GM23338 (cell line): ENCODE measurements around the gene FOCAD. TPM values are rescaled to one million over a fixed set of nuclear protein-coding genes. Genes with fewer than 3 reads are reported as not detected.
A peak's percentile ranks its signal among the peaks of the same experiment; 100 is the strongest.

ENCODE experiments used
- ATAC-seq: fragments of 200-7000 bp; cut with Tn5 transposase; 3 replicates; pipeline ENCODE4 v1.9.1; 2020
- DNase-seq: peaks from one replicate; pipeline ENCODE4 v3.0.0-alpha.2; 2015; ENCODE audit warnings: low spot score
- H2AFZ ChIP-seq: fragments of 200-600 bp; sonication (generic); 2 replicates; pipeline ENCODE4 v1.8.0; 2016; ENCODE audit warnings: antibody characterized with exemption, mild to moderate bottlenecking, moderate library complexity
- H3F3A ChIP-seq: fragments of 200-600 bp; sonication (generic); replicated peaks from 2 replicates; pipeline ENCODE4 v1.8.0; 2017; ENCODE audit warnings: antibody characterized with exemption, mixed run types, low read depth
- H3K27ac ChIP-seq: fragments of 200-600 bp; sonication (generic); 2 replicates; pipeline ENCODE4 v1.6.1; 2016; ENCODE audit warnings: low read depth
- H3K27me3 ChIP-seq: fragments of 200-600 bp; sonication (generic); 2 replicates; pipeline ENCODE4 v1.8.0; 2016; ENCODE audit warnings: mild to moderate bottlenecking, mixed run types, moderate library complexity; ENCODE audit not compliant: insufficient read depth
- H3K36me3 ChIP-seq: fragments of 200-600 bp; sonication (generic); 2 replicates; pipeline ENCODE4 v1.8.0; 2016; ENCODE audit warnings: mild to moderate bottlenecking; ENCODE audit not compliant: insufficient read depth
- H3K4me1 ChIP-seq: fragments of 200-600 bp; sonication (generic); 2 replicates; pipeline ENCODE4 v1.8.0; 2016; ENCODE audit warnings: mild to moderate bottlenecking, moderate library complexity; ENCODE audit not compliant: insufficient read depth
- H3K4me2 ChIP-seq: fragments of 200-600 bp; sonication (generic); 2 replicates; pipeline ENCODE4 v1.7.1; 2017; ENCODE audit warnings: mixed run types
- H3K4me3 ChIP-seq: fragments of 200-600 bp; sonication (generic); 2 replicates; pipeline ENCODE4 v1.6.1; 2016; ENCODE audit warnings: mixed run types
- H3K79me2 ChIP-seq: fragments of 200-600 bp; sonication (generic); replicated peaks from 2 replicates; pipeline ENCODE4 v1.8.0; 2017; ENCODE audit warnings: mild to moderate bottlenecking; ENCODE audit not compliant: insufficient read depth
- H3K9me2 ChIP-seq: fragments of 200-600 bp; sonication (generic); 2 replicates; pipeline ENCODE4 v1.8.0; 2017; ENCODE audit not compliant: insufficient read depth
- H4K20me1 ChIP-seq: fragments of 200-600 bp; sonication (generic); replicated peaks from 2 replicates; pipeline ENCODE4 v1.8.0; 2017; ENCODE audit warnings: mild to moderate bottlenecking; ENCODE audit not compliant: insufficient read depth
- H3K27ac Mint-ChIP-seq: 2 replicates; pipeline ENCODE4 v1.8.0; 2020; ENCODE audit warnings: inconsistent platforms, mild to moderate bottlenecking, moderate library complexity, mixed read lengths
- H3K27me3 Mint-ChIP-seq: 3 replicates; pipeline ENCODE4 v1.8.0; 2022; ENCODE audit warnings: low read depth, mild to moderate bottlenecking, moderate library complexity, mixed read lengths, inconsistent platforms; ENCODE audit not compliant: insufficient read depth, poor library complexity
- H3K36me3 Mint-ChIP-seq: 3 replicates; pipeline ENCODE4 v1.8.0; 2021; ENCODE audit warnings: low read depth, mild to moderate bottlenecking, inconsistent platforms, moderate library complexity, mixed read lengths
- H3K4me1 Mint-ChIP-seq: 3 replicates; pipeline ENCODE4 v1.8.0; 2020; ENCODE audit warnings: mild to moderate bottlenecking, inconsistent platforms, mixed read lengths
- H3K4me3 Mint-ChIP-seq: 3 replicates; pipeline ENCODE4 v1.8.0; 2021; ENCODE audit warnings: moderate library complexity, mild to moderate bottlenecking, inconsistent platforms, mixed read lengths
- H3K9me3 Mint-ChIP-seq: 3 replicates; pipeline ENCODE4 v1.8.0; 2020; ENCODE audit warnings: moderate library complexity, mild to moderate bottlenecking, inconsistent platforms, mixed read lengths
- EZH2 ChIP-seq: fragments of 200-600 bp; sonication (generic); IDR thresholded peaks from one replicate; pipeline ENCODE4 v1.8.0; 2017; ENCODE audit warnings: antibody characterized with exemption, mild to moderate bottlenecking, low read depth; ENCODE audit not compliant: unreplicated experiment
- EZH2phosphoT487 ChIP-seq: fragments of 200-600 bp; sonication (generic); IDR thresholded peaks from one replicate; pipeline ENCODE4 v1.8.1; 2018; ENCODE audit warnings: antibody characterized with exemption; ENCODE audit not compliant: unreplicated experiment
- POLR2AphosphoS5 ChIP-seq: IDR thresholded peaks from 2 replicates; pipeline ENCODE4 v1.6.1; 2016; ENCODE audit warnings: antibody characterized with exemption, low read depth
- ZNF114 ChIP-seq: fragments of 250-450 bp; sonication (Bioruptor Pico); IDR thresholded peaks from 2 replicates; pipeline ENCODE4 v1.5.0; 2020; ENCODE audit warnings: mild to moderate bottlenecking, moderate library complexity
- ZNF331 ChIP-seq: fragments of 250-450 bp; sonication (Bioruptor Pico); IDR thresholded peaks from 2 replicates; pipeline ENCODE4 v1.5.0; 2020; ENCODE audit warnings: low read depth, mild to moderate bottlenecking, moderate library complexity
- polyA plus RNA-seq: library from polyadenylated mRNA; unstranded; fragments of >200 nt; fragmentation: Nextera tagmentation; extraction: Ambion mirVana; gene quantifications from 2 replicates; pipeline ENCODE4 v1.2.1, GENCODE V29; 2016
- total RNA-seq: library from RNA; depleted of rRNA; stranded (reverse); fragments of >200 nt; shearing (Covaris generic); gene quantifications from 2 replicates; pipeline ENCODE4 v1.2.3, GENCODE V29; 2014
- TF ChIP-seq, protein P1 (sequence below): IDR thresholded peaks from 2 replicates; pipeline ENCODE4 v1.6.1; 2016; ENCODE audit warnings: antibody characterized with exemption
- TF ChIP-seq, protein P2 (sequence below), 2 experiments: fragments of 200-600 bp in 1 of 2; sonication (generic) in 1 of 2; conservative IDR thresholded peaks; 2 replicates each; pipeline versions ENCODE4 v1.5.1 to v1.6.1; 2016 to 2017; ENCODE audit warnings: antibody characterized with exemption in 2 of 2, low read depth in 2 of 2, mild to moderate bottlenecking in 2 of 2, moderate library complexity in 1 of 2
- TF ChIP-seq, protein P3 (sequence below): fragments of 250-450 bp; sonication (Bioruptor Pico); IDR thresholded peaks from 2 replicates; pipeline ENCODE4 v1.5.0; 2020; ENCODE audit warnings: mild to moderate bottlenecking, moderate library complexity

The FOCAD gene
- total and polyA plus RNA-seq, 2 experiments from 2014 or later = 13.7 to 66.5 TPM

DNA sequence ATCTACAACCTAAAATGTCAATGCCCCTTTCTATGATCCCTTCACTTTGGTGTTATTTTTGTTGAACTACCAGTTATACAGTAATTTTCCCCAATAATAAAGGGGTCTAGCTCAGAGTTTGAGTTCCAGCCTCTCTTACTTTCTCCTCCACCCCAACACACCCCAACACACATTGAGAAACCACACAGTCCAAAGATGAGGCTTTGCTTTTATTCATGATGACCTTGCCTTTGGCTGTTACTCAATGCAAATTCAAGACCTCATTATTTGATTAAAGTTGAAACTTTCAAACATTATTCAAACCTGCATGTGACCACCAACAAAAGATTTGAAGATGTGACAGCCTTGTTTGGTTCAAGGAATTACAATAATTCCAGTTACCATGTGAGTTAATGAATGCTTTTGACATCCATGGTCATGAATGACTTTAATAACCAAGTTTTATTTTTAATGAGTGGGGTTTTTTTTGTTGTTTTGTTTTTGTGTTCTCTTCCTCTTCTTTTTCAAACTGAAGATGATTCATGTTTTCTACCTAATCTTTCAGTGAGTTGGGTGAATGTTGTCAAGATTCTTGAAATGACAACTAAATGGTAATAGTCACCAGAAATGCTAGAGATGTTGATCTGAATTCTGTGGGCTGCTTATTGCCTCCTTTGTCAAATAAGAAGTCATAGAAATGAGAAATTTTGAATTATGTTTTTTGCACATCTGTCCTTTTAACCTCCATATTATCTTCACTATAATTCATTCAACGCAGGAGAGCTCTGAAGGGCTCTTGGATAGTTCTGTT lies 241.4 kb downstream of the FOCAD start:
- Mint-ChIP-seq H3K9me3 (no peaks in the 10 kb centered on the region), H3K27me3 (no peaks in the 10 kb centered on the region), H3K36me3 (peaks cover 3% of the 10 kb centered on the region; the same call in 1 of the 3 replicates), H3K4me3 (no peak overlapping the region), H3K27ac (no peak overlapping the region; the same call in 1 of the 2 replicates), H3K4me1 (peaks cover 5% of the 10 kb centered on the region; the same call in 2 of the 3 replicates)
- H3K9me2 ChIP-seq = no peaks in the 10 kb centered on the region
- H3K27me3 ChIP-seq = no peaks in the 10 kb centered on the region
- H3K4me3 ChIP-seq = no peak overlapping the region
- H2AFZ ChIP-seq = no peak overlapping the region
- no peaks in the 10 kb centered on the region for H3F3A ChIP-seq
- TF ChIP-seq EZH2 = no peak
- no peak for TF ChIP-seq ZNF331 (CRISPR knock-in tag)
- ATAC-seq = no peak
- H3K36me3 ChIP-seq = no peaks in the 10 kb centered on the region; the same call in 1 of the 2 replicates
- no peak overlapping the region for H3K27ac ChIP-seq
- H3K79me2 ChIP-seq = no peaks in the 10 kb centered on the region
- H3K4me1 ChIP-seq = no peaks in the 10 kb centered on the region
- no peak overlapping the region for H3K4me2 ChIP-seq
- DNase-seq = no peak
- H4K20me1 ChIP-seq = no peaks in the 10 kb centered on the region

DNA sequence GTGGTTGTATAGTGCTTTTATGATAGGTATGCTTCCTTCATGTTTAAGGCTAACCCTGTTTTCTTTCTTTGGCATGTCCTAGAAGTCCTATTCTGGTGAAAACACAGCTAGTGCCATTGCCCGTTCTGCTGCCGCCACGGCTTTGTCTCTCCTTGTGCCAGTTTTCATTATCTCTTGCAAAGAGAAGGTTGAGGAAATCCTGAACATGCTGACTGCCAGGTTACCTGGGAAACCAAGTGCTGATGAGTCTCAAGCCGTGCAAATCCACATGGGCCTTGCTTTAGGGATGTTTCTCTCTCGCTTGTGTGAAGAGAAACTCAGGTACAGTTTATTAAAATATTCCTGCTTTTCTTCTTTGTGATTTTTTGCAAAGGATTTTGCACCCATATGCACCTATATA lies 245.2 kb downstream of the FOCAD start:
- Histone ChIP-seq H3K4me2 (no peak overlapping the region), H3K27ac (no peak overlapping the region), H4K20me1 (no peaks in the 10 kb centered on the region), H3K4me3 (no peak overlapping the region), H3K4me1 (no peaks in the 10 kb centered on the region), H3K9me2 (no peaks in the 10 kb centered on the region), H3K27me3 (no peaks in the 10 kb centered on the region), H3F3A (no peaks in the 10 kb centered on the region), H3K36me3 (no peaks in the 10 kb centered on the region; the same call in 1 of the 2 replicates), H3K79me2 (no peaks in the 10 kb centered on the region), H2AFZ (no peak overlapping the region)
- no peak for ATAC-seq
- Mint-ChIP-seq H3K27me3 (no peaks in the 10 kb centered on the region), H3K4me1 (peaks cover 5% of the 10 kb centered on the region; the same call in 2 of the 3 replicates), H3K4me3 (no peak overlapping the region), H3K36me3 (peaks cover 13% of the 10 kb centered on the region; the same call in 2 of the 3 replicates), H3K9me3 (no peaks in the 10 kb centered on the region), H3K27ac (no peak overlapping the region; the same call in 1 of the 2 replicates)
- TF ChIP-seq ZNF114 (no peak), EZH2phosphoT487 (no peak), EZH2 (no peak), ZNF331 (CRISPR knock-in tag) (no peak), POLR2AphosphoS5 (no peak)
- TF ChIP-seq, protein P1, sequence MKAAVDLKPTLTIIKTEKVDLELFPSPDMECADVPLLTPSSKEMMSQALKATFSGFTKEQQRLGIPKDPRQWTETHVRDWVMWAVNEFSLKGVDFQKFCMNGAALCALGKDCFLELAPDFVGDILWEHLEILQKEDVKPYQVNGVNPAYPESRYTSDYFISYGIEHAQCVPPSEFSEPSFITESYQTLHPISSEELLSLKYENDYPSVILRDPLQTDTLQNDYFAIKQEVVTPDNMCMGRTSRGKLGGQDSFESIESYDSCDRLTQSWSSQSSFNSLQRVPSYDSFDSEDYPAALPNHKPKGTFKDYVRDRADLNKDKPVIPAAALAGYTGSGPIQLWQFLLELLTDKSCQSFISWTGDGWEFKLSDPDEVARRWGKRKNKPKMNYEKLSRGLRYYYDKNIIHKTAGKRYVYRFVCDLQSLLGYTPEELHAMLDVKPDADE = no peak
- TF ChIP-seq, protein P2, sequence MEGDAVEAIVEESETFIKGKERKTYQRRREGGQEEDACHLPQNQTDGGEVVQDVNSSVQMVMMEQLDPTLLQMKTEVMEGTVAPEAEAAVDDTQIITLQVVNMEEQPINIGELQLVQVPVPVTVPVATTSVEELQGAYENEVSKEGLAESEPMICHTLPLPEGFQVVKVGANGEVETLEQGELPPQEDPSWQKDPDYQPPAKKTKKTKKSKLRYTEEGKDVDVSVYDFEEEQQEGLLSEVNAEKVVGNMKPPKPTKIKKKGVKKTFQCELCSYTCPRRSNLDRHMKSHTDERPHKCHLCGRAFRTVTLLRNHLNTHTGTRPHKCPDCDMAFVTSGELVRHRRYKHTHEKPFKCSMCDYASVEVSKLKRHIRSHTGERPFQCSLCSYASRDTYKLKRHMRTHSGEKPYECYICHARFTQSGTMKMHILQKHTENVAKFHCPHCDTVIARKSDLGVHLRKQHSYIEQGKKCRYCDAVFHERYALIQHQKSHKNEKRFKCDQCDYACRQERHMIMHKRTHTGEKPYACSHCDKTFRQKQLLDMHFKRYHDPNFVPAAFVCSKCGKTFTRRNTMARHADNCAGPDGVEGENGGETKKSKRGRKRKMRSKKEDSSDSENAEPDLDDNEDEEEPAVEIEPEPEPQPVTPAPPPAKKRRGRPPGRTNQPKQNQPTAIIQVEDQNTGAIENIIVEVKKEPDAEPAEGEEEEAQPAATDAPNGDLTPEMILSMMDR (conservative IDR thresholded peaks at IDR 0.05; ENCODE audit: low read depth in 2 of 2) = no peak
- TF ChIP-seq, protein P3, sequence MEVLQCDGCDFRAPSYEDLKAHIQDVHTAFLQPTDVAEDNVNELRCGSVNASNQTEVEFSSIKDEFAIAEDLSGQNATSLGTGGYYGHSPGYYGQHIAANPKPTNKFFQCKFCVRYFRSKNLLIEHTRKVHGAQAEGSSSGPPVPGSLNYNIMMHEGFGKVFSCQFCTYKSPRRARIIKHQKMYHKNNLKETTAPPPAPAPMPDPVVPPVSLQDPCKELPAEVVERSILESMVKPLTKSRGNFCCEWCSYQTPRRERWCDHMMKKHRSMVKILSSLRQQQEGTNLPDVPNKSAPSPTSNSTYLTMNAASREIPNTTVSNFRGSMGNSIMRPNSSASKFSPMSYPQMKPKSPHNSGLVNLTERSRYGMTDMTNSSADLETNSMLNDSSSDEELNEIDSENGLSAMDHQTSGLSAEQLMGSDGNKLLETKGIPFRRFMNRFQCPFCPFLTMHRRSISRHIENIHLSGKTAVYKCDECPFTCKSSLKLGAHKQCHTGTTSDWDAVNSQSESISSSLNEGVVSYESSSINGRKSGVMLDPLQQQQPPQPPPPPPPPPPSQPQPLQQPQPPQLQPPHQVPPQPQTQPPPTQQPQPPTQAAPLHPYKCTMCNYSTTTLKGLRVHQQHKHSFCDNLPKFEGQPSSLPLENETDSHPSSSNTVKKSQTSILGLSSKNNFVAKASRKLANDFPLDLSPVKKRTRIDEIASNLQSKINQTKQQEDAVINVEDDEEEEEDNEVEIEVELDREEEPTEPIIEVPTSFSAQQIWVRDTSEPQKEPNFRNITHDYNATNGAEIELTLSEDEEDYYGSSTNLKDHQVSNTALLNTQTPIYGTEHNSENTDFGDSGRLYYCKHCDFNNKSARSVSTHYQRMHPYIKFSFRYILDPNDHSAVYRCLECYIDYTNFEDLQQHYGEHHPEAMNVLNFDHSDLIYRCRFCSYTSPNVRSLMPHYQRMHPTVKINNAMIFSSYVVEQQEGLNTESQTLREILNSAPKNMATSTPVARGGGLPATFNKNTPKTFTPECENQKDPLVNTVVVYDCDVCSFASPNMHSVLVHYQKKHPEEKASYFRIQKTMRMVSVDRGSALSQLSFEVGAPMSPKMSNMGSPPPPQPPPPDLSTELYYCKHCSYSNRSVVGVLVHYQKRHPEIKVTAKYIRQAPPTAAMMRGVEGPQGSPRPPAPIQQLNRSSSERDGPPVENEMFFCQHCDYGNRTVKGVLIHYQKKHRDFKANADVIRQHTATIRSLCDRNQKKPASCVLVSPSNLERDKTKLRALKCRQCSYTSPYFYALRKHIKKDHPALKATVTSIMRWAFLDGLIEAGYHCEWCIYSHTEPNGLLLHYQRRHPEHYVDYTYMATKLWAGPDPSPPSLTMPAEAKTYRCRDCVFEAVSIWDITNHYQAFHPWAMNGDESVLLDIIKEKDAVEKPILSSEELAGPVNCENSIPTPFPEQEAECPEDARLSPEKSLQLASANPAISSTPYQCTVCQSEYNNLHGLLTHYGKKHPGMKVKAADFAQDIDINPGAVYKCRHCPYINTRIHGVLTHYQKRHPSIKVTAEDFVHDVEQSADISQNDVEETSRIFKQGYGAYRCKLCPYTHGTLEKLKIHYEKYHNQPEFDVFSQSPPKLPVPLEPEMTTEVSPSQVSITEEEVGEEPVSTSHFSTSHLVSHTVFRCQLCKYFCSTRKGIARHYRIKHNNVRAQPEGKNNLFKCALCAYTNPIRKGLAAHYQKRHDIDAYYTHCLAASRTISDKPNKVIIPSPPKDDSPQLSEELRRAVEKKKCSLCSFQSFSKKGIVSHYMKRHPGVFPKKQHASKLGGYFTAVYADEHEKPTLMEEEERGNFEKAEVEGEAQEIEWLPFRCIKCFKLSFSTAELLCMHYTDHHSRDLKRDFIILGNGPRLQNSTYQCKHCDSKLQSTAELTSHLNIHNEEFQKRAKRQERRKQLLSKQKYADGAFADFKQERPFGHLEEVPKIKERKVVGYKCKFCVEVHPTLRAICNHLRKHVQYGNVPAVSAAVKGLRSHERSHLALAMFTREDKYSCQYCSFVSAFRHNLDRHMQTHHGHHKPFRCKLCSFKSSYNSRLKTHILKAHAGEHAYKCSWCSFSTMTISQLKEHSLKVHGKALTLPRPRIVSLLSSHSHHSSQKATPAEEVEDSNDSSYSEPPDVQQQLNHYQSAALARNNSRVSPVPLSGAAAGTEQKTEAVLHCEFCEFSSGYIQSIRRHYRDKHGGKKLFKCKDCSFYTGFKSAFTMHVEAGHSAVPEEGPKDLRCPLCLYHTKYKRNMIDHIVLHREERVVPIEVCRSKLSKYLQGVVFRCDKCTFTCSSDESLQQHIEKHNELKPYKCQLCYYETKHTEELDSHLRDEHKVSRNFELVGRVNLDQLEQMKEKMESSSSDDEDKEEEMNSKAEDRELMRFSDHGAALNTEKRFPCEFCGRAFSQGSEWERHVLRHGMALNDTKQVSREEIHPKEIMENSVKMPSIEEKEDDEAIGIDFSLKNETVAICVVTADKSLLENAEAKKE (CRISPR knock-in tag) = no peak
- DNase-seq = peak; percentile 15
